Skeletal muscle satellite cell (primary cell): ENCODE measurements around the gene FGF11.

ENCODE experiments used
- H3K27me3 ChIP-seq: 2 replicates; pipeline ENCODE4 v1.7.0; 2013; ENCODE audit warnings: low read length; ENCODE audit not compliant: control insufficient read depth, insufficient read depth
- H3K36me3 ChIP-seq: 2 replicates; pipeline ENCODE4 v1.7.0; 2013; ENCODE audit warnings: mild to moderate bottlenecking, control low read depth, low read length; ENCODE audit not compliant: insufficient read depth
- H3K4me1 ChIP-seq: 2 replicates; pipeline ENCODE4 v1.7.0; 2013; ENCODE audit warnings: low read length; ENCODE audit not compliant: control insufficient read depth, insufficient read depth
- H3K4me2 ChIP-seq: 2 replicates; pipeline ENCODE4 v1.7.0; 2013; ENCODE audit warnings: mild to moderate bottlenecking, low read length
- H3K4me3 ChIP-seq: 2 replicates; pipeline ENCODE4 v1.7.0; 2013; ENCODE audit warnings: low read length
- H3K9ac ChIP-seq: 2 replicates; pipeline ENCODE4 v1.7.0; 2013; ENCODE audit warnings: mild to moderate bottlenecking, low read depth, low read length, moderate library complexity
- H3K9me3 ChIP-seq: replicated peaks from 2 replicates; pipeline ENCODE4 v1.7.0; 2013; ENCODE audit warnings: mild to moderate bottlenecking, control low read depth, low read length

The FGF11 gene

DNA sequence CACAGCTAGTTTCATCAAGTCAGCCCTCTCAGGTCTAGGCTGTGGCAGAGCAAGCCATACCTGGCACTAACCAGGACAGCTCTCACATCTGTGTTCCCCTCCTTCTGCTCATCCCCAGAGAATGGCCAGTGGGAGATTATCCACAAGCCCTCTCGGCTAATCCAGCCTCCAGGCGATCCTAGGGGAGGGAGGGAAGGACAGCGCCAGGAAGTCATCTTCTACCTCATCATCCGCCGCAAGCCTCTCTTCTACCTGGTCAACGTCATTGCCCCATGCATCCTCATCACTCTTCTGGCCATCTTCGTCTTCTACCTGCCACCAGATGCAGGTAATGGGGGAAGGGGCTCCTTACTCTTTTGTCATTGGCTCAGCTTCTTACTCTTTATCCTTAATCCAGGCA, 9.1 kb downstream of the FGF11 start:
- Histone ChIP-seq H3K4me1 (peaks cover 25% of the 10 kb centered on the region), H3K27me3 (no peaks in the 10 kb centered on the region), H3K9ac (no peak overlapping the region), H3K9me3 (no peaks in the 10 kb centered on the region), H3K4me3 (no peak overlapping the region), H3K4me2 (no peak overlapping the region), H3K36me3 (no peaks in the 10 kb centered on the region)

DNA sequence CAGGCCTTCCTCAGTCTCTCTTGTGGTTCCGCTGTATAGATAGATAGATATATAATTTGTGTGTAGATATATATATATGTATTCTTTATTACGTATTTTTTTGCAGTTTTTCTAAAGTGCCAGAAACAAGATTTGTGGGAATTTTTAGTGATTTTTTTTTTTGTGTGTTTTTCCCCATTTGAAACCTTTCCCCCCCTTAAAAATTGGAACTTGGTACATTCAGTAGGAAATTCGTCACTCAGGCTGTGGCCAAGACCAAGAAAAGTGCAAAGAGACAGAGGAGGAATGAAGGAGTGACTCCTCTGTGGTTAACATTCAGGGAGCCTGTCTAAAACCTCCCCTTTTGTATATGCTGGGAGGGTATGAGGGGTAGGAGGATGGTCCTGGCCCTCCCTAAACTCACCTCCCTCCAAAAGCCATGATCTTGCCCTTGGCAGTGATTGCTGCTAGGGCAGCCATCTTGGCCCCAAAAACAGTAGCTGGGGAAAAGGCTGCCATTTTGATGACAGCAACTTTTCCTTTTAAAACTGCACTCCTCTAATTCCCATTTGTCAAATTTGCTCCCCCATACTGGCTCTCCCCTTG, 20.7 kb downstream of the FGF11 start:
- Histone ChIP-seq H3K9me3 (no peaks in the 10 kb centered on the region), H3K27me3 (no peaks in the 10 kb centered on the region), H3K4me1 (no peaks in the 10 kb centered on the region), H3K36me3 (peaks cover 22% of the 10 kb centered on the region), H3K9ac (no peak overlapping the region), H3K4me2 (no peak overlapping the region), H3K4me3 (no peak overlapping the region)

DNA sequence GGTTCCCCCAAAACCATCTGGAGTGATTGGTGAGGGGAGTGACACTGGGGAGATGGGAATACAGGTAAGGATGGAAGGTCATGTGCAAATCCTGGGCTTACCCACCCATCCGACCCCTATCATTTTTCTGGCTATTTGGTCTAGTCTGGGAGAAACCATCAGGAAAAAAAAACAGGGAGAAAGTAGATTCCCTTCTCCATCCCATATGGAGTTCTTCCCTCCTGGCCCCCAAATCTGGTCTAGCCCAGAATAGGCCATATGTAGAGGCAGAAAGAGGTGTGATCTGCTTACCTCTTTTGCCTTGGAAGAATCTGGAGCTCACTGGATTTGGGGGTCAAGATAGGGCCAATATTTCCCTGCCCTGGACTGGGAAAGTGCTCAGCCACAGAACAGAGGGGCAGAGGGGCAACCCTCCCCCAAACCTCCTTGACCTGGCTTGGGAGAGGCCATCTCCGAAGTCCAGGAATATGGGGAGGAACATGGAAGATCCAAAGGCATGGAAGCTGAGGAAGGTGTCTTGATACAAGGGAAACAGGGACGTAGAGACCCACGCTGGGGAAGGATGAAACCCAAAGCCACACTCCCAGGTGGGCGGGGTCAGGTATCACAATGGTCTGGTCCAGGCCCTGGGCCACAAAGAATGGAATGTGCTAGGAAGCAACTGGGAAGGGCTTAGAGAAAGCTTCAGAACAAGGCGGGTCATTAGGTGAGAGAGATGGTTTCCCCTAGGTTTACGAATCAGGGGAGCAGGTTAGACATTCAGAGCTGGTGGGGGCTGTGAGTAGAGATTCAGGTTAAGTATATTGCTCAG, 21.7 kb downstream of the FGF11 start:
- peaks cover 27% of the 10 kb centered on the region for H3K36me3 ChIP-seq
- peaks cover 4% of the 10 kb centered on the region for H3K4me1 ChIP-seq
- H3K4me3 ChIP-seq, result no peak overlapping the region
- H3K9ac ChIP-seq, result no peak overlapping the region
- H3K27me3 ChIP-seq, result no peaks in the 10 kb centered on the region
- H3K9me3 ChIP-seq, result no peaks in the 10 kb centered on the region
- H3K4me2 ChIP-seq, result no peak overlapping the region

DNA sequence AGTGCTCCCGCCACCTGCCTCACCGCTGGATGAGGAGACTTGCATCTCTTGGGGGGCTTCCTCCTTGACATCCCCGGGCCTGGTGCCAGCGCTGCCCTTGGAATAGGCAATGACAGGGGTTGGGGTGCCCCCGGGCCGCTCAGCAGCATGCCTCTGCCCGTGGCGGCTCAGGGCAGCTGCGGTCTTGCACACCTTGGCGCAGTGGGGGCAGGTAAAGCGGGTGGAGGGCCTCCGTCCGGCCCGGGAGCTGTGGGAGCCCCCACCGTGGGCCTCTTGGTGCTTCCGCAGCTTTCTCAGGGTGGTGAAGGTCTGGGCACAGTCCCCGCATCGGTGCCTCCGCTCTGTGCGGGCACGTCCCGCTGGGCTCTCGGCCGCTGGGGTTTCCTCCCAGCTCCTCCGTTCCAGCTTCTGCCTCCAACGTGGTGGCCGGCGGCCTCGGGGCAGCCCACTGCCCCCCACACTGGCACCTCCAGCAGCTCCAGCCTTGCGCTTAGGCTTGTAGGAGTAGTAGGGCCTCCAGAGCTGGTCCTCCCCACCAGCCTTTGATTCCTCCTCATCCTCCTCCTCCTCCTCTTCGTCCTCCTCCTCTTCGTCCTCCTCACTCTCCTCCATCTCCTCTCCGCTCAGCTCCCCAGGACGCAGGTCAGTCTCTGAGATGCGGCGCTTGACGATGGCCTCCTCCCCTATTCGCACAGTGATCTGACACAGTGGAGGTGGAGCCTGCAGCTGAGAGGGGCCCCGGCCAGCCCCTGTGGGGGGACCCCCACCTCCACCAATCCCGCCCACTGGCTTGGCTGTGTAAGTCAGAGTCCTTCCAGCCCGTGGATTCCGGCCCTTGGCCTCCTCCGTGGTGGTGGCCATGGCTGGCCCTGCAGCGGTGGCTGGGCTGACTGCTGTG, 23.4 kb downstream of the FGF11 start:
- Histone ChIP-seq H3K36me3 (peaks cover 36% of the 10 kb centered on the region), H3K27me3 (no peaks in the 10 kb centered on the region), H3K9ac (no peak overlapping the region)

DNA sequence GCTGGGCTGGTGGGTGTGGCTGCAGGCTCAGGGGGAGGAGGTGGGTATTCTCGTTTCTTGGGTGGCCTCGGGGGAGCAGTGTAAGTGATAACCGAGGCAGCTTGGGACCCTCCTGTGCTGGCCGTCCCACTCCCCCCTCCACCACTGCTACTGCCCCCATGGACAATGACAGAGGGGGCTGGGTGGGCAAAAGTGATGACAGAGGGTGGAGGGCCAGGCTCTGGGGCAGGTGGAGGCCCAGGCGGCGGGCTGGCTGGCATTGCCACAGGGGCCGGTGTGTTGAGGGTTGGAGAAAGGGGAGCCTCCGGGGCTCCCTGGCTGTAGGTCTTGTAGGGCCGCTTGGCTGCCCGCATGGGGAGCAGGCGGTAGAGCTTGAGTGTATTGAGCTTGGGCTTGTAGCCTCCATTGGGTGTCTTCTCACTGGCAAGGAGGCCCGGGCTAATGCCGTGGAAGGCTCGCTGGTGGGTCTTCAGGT, 24.1 kb downstream of the FGF11 start:
- H3K9ac ChIP-seq, result no peak overlapping the region
- peaks cover 18% of the 10 kb centered on the region for H3K4me1 ChIP-seq
- H3K36me3 ChIP-seq, result peaks cover 36% of the 10 kb centered on the region
- no peak overlapping the region for H3K4me2 ChIP-seq
- no peaks in the 10 kb centered on the region for H3K9me3 ChIP-seq
- H3K27me3 ChIP-seq, result no peaks in the 10 kb centered on the region
- H3K4me3 ChIP-seq, result no peak overlapping the region

More for the DNA sequence above, 23.4 kb downstream of the FGF11 start:
- no peak overlapping the region for H3K4me2 ChIP-seq
- H3K4me3 ChIP-seq, result no peak overlapping the region
- peaks cover 18% of the 10 kb centered on the region for H3K4me1 ChIP-seq
- no peaks in the 10 kb centered on the region for H3K9me3 ChIP-seq

DNA sequence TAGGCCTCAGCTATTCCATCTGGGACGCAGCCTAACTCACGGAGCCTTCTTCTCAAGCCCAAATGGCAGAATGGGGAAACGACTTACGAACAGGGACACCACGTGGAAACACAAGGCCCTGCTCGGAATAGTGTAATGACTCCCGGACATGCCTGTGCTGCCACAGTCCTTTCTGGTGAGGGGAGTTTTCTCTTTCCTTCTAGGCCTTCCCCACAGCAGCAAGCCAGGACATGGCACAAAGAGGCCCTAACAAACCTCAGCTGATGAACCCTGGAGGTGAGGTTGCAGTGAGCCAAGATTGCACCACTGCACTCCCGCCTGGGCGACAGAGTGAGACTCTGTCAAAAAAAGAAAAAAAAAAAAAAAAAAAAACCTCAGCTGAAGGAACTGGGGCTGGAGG, 24.8 kb downstream of the FGF11 start:
- H3K4me2 ChIP-seq, result no peak overlapping the region
- peaks cover 36% of the 10 kb centered on the region for H3K36me3 ChIP-seq
- no peaks in the 10 kb centered on the region for H3K27me3 ChIP-seq
- H3K4me1 ChIP-seq, result peaks cover 18% of the 10 kb centered on the region
- H3K9me3 ChIP-seq, result no peaks in the 10 kb centered on the region
- H3K9ac ChIP-seq, result no peak overlapping the region
- no peak overlapping the region for H3K4me3 ChIP-seq

DNA sequence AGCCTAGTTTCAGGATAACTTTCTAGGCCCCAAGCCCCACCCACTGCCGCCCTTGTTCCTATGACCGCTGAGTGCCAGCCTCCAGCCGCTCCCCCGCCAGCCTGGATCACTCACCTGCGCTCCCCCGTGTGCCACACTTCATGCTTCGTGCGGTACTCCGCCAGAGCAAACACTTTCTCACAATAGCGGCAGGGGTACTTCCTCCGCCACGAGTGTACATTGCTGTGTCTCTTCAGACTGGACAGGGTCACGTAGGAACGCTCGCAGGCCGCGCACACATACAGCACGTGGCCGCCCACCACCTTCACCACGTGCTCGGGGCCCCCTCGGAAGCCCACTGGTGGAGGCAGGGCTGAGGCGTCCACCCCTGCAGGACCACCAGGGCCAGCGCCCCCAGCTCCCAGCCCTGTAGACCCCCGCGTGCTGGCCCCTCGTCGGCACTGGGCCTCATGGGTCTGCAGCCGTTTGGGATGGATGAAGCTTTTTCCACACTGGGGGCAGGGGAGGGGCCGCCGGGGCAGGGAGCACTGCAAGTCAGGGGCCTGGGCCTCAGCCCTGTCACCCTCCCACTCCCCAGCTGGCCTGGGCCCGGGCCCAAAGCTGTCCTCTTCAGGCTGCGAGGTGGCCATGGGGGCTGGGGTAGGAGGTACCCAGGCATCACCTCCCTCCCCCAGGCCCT, 26.4 kb downstream of the FGF11 start:
- peak overlapping the region; percentile 51 for H3K9ac ChIP-seq

DNA sequence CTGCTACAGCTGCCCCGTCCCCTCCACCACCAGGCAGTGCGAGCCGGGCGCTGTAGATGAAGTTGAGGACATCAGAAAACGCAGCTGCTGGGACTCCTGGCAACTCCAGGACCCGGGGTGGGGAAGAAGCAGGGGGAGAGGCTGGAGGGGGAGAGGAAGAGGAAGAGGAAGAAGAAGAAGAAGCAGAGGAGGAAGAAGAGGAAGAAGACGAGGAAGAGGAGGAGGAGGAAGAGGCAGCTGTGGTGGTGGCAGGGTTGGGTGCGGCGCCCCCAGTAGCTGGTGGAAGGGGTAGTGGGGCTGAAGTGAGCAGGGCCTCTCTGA, 27.0 kb downstream of the FGF11 start:
- H3K27me3 ChIP-seq, result no peaks in the 10 kb centered on the region
- H3K9me3 ChIP-seq, result no peaks in the 10 kb centered on the region
- peak overlapping the region; percentile 65 for H3K4me2 ChIP-seq
- H3K9ac ChIP-seq, result peak overlapping the region; percentile 51
- peaks cover 36% of the 10 kb centered on the region for H3K36me3 ChIP-seq
- peaks cover 18% of the 10 kb centered on the region for H3K4me1 ChIP-seq
- peak overlapping the region; percentile 54 for H3K4me3 ChIP-seq

More for the DNA sequence above, 26.4 kb downstream of the FGF11 start:
- Histone ChIP-seq H3K4me3 (no peak overlapping the region), H3K27me3 (no peaks in the 10 kb centered on the region), H3K4me1 (peaks cover 18% of the 10 kb centered on the region), H3K9me3 (no peaks in the 10 kb centered on the region), H3K4me2 (no peak overlapping the region), H3K36me3 (peaks cover 36% of the 10 kb centered on the region)

DNA sequence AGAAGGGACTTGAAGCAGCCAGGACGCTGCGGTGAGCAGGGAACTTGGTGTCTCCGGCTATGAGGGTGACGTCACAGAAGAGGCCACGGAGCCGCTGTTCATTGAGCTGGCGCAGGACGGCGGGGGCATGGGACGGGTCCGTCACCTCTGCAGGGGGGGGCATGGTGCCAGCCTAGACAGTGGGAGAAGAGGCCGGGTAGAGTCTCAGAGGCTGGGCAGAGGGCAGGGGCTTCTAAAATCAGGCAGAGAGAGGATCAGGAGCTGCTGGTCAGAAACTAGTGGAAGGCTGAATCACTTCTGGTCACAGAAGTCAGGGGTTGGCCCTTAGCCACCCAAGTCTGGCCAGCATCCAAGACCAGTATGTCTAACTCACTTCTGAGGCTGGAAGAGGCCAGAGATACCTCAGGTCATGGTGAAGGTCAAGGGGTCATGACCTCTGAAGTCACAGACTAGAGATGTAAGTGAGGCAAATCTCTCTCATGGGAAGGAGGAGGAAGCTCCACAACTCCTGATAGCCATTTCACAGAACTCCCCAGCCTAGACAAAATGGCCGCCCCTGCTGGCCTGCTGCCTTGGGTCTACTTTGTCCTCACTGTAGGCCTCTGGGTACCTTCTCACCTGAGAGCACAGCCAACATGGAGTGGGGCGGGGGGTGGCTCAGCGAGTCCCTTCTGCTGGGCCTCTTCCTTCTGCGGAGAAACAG, 27.5 kb downstream of the FGF11 start:
- Histone ChIP-seq H3K4me2 (peak overlapping the region; percentile 65), H3K9me3 (no peaks in the 10 kb centered on the region), H3K36me3 (peaks cover 36% of the 10 kb centered on the region), H3K4me3 (peak overlapping the region; percentile 54), H3K9ac (peak overlapping the region; percentile 51), H3K27me3 (no peaks in the 10 kb centered on the region), H3K4me1 (peaks cover 18% of the 10 kb centered on the region)

DNA sequence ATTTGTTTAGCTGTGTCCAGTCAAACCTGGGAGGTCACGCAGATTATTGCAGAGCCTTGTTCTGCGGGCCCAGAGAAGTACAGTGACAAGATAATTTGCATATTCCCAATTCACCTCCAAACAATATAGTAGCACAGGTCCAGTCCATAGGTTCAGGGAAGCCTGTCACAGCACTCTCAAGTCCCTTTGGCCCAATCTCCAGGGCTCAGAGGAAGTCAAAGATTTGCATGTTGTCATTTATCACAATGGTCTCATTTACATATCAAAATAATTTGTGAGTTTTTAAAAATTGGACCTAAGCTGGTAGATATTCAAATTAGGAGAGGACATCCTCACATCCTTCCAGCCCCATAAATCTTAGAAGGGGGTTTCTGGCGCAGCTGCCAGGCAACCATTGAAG, 28.2 kb downstream of the FGF11 start:
- Histone ChIP-seq H3K4me3 (no peak overlapping the region), H3K36me3 (peaks cover 29% of the 10 kb centered on the region), H3K9ac (no peak overlapping the region)

More for the DNA sequence above, 28.2 kb downstream of the FGF11 start:
- Histone ChIP-seq H3K4me1 (peaks cover 18% of the 10 kb centered on the region), H3K27me3 (no peaks in the 10 kb centered on the region), H3K9me3 (no peaks in the 10 kb centered on the region), H3K4me2 (no peak overlapping the region)
